Measurements from ENCODE around the gene DCX. TPM values are rescaled to one million over a fixed set of nuclear protein-coding genes. Genes with fewer than 3 reads are reported as not detected.

Gene DCX
- total RNA-seq, 5 donors from 2014 or later (not counting 1 experiment from before 2014, with no cell fraction given), result not detected

- CTCF ChIA-PET, result no interaction called here
- no peak overlapping the region for H3K27ac Mint-ChIP-seq
Observed at GRCh38 chrX:111435469-111435868, 23.5 kb upstream of the DCX start.

GRCh38 chrX:111431001-111431400 lies 19.0 kb upstream of the DCX start:
- POLR2A ChIA-PET, result no interaction called here
- no peak overlapping the region for H3K27ac Mint-ChIP-seq
- no peak overlapping the region for H3K27ac ChIP-seq (ENCODE audit: low read length)
- no peak for DNase-seq
- H3K9me3 Mint-ChIP-seq, result no peaks in the 10 kb centered on the region
- no peak overlapping the region for H3K4me3 ChIP-seq (ENCODE audit: control insufficient read depth in 1 of 2, extremely low read depth in 1 of 2, low read length in 1 of 2)
- H3K36me3 ChIP-seq (ENCODE audit: control insufficient read depth in 2 of 2, extremely low read depth in 1 of 2, insufficient read depth in 1 of 2, low read length in 1 of 2), result no peaks in the 10 kb centered on the region
- H3K27me3 Mint-ChIP-seq, result peaks cover 0 to 21% of the 10 kb centered on the region in 2 donors
- no peaks in the 10 kb centered on the region for H3K4me1 ChIP-seq (ENCODE audit: control insufficient read depth in 1 of 2, extremely low read depth in 1 of 2, insufficient read depth in 2 of 2, low read length in 2 of 2)
- H3K9me3 ChIP-seq, result no peaks in the 10 kb centered on the region
- CTCF ChIA-PET, result no interaction called here
- no peaks in the 10 kb centered on the region for H3K4me1 Mint-ChIP-seq
- no peak for ATAC-seq (replicated peaks in 1 of 4)
- H3K4me3 Mint-ChIP-seq, result no peak overlapping the region
- H3K27me3 ChIP-seq (replicated peaks in 1 of 2; ENCODE audit: control insufficient read depth in 2 of 2, extremely low read depth in 1 of 2, insufficient read depth in 2 of 2, low read length in 1 of 2), result no peaks in the 10 kb centered on the region
- no peaks in the 10 kb centered on the region for H3K36me3 Mint-ChIP-seq
- no CpG with 5 or more reads among the region's 2 CpGs for WGBS (ENCODE audit: insufficient coverage)

More at GRCh38 chrX:111435469-111435868, 23.5 kb upstream of the DCX start:
- H3K9me3 ChIP-seq, result no peaks in the 10 kb centered on the region
- WGBS (ENCODE audit: insufficient coverage), result no CpG with 5 or more reads among the region's 1 CpG
- Mint-ChIP-seq H3K27me3 (peaks cover 4 to 31% of the 10 kb centered on the region in 2 donors), H3K9me3 (no peaks in the 10 kb centered on the region), H3K4me3 (no peak overlapping the region), H3K4me1 (no peaks in the 10 kb centered on the region), H3K36me3 (no peaks in the 10 kb centered on the region)
- H3K4me3 ChIP-seq (ENCODE audit: control insufficient read depth in 1 of 2, extremely low read depth in 1 of 2, low read length in 1 of 2), result no peak overlapping the region
- no peaks in the 10 kb centered on the region for H3K27me3 ChIP-seq (replicated peaks in 1 of 2; ENCODE audit: control insufficient read depth in 2 of 2, extremely low read depth in 1 of 2, insufficient read depth in 2 of 2, low read length in 1 of 2)
- H3K27ac ChIP-seq (ENCODE audit: low read length), result no peak overlapping the region
- DNase-seq (no peak), ATAC-seq (replicated peaks in 1 of 4) (no peak)
- POLR2A ChIA-PET, result no interaction called here
- no peaks in the 10 kb centered on the region for H3K4me1 ChIP-seq (ENCODE audit: control insufficient read depth in 1 of 2, extremely low read depth in 1 of 2, insufficient read depth in 2 of 2, low read length in 2 of 2)
- H3K36me3 ChIP-seq (ENCODE audit: control insufficient read depth in 2 of 2, extremely low read depth in 1 of 2, insufficient read depth in 1 of 2, low read length in 1 of 2), result no peaks in the 10 kb centered on the region

GRCh38 chrX:111411557-111411956 lies 435 bp downstream of the DCX start:
- Histone ChIP-seq H3K36me3 (ENCODE audit: control insufficient read depth in 2 of 2, extremely low read depth in 1 of 2, insufficient read depth in 1 of 2, low read length in 1 of 2) (no peaks in the 10 kb centered on the region), H3K27ac (ENCODE audit: low read length) (no peak overlapping the region), H3K4me3 (ENCODE audit: control insufficient read depth in 1 of 2, extremely low read depth in 1 of 2, low read length in 1 of 2) (no peak overlapping the region), H3K9me3 (no peaks in the 10 kb centered on the region), H3K27me3 (replicated peaks in 1 of 2; ENCODE audit: control insufficient read depth in 2 of 2, extremely low read depth in 1 of 2, insufficient read depth in 2 of 2, low read length in 1 of 2) (peaks cover 2% of the 10 kb centered on the region in 2 experiments), H3K4me1 (ENCODE audit: control insufficient read depth in 1 of 2, extremely low read depth in 1 of 2, insufficient read depth in 2 of 2, low read length in 2 of 2) (no peaks in the 10 kb centered on the region)
- Mint-ChIP-seq H3K27ac (no peak overlapping the region), H3K27me3 (peaks cover 5 to 43% of the 10 kb centered on the region in 2 donors), H3K4me3 (no peak overlapping the region), H3K36me3 (no peaks in the 10 kb centered on the region), H3K4me1 (no peaks in the 10 kb centered on the region), H3K9me3 (no peaks in the 10 kb centered on the region)
- WGBS (ENCODE audit: insufficient coverage), result no CpG with 5 or more reads among the region's 2 CpGs
- DNase-seq (no peak), ATAC-seq (replicated peaks in 1 of 4) (no peak)
- ChIA-PET CTCF (no interaction called here), POLR2A (no interaction called here)

- no peaks in the 10 kb centered on the region for H3K36me3 Mint-ChIP-seq
- no peaks in the 10 kb centered on the region for H3K4me1 ChIP-seq (ENCODE audit: control insufficient read depth in 1 of 2, extremely low read depth in 1 of 2, insufficient read depth in 2 of 2, low read length in 2 of 2)
- H3K4me3 Mint-ChIP-seq, result no peak overlapping the region
- H3K9me3 Mint-ChIP-seq, result no peaks in the 10 kb centered on the region
- H3K27me3 Mint-ChIP-seq, result peaks cover 5 to 43% of the 10 kb centered on the region in 2 donors
- H3K27ac Mint-ChIP-seq, result no peak overlapping the region
- H3K27ac ChIP-seq (ENCODE audit: low read length), result no peak overlapping the region
- peaks cover 2% of the 10 kb centered on the region in 2 experiments for H3K27me3 ChIP-seq (replicated peaks in 1 of 2; ENCODE audit: control insufficient read depth in 2 of 2, extremely low read depth in 1 of 2, insufficient read depth in 2 of 2, low read length in 1 of 2)
- no CpG with 5 or more reads among the region's 2 CpGs for WGBS (ENCODE audit: insufficient coverage)
- no peak for ATAC-seq (replicated peaks in 1 of 4)
- no peaks in the 10 kb centered on the region for H3K9me3 ChIP-seq
- H3K36me3 ChIP-seq (ENCODE audit: control insufficient read depth in 2 of 2, extremely low read depth in 1 of 2, insufficient read depth in 1 of 2, low read length in 1 of 2), result no peaks in the 10 kb centered on the region
- ChIA-PET POLR2A (no interaction called here), CTCF (no interaction called here)
- no peaks in the 10 kb centered on the region for H3K4me1 Mint-ChIP-seq
- no peak overlapping the region for H3K4me3 ChIP-seq (ENCODE audit: control insufficient read depth in 1 of 2, extremely low read depth in 1 of 2, low read length in 1 of 2)
- no peak for DNase-seq
Observed at GRCh38 chrX:111410590-111411078, 1.4 kb downstream of the DCX start.

- Mint-ChIP-seq H3K36me3 (no peaks in the 10 kb centered on the region), H3K4me3 (no peak overlapping the region), H3K9me3 (no peaks in the 10 kb centered on the region), H3K27me3 (peaks cover 5 to 43% of the 10 kb centered on the region in 2 donors), H3K27ac (no peak overlapping the region), H3K4me1 (no peaks in the 10 kb centered on the region)
- no peak for ATAC-seq (replicated peaks in 1 of 4)
- POLR2A ChIA-PET, result no interaction called here
- peaks cover 2% of the 10 kb centered on the region in 2 experiments for H3K27me3 ChIP-seq (replicated peaks in 1 of 2; ENCODE audit: control insufficient read depth in 2 of 2, extremely low read depth in 1 of 2, insufficient read depth in 2 of 2, low read length in 1 of 2)
- no peaks in the 10 kb centered on the region for H3K36me3 ChIP-seq (ENCODE audit: control insufficient read depth in 2 of 2, extremely low read depth in 1 of 2, insufficient read depth in 1 of 2, low read length in 1 of 2)
- DNase-seq, result no peak
- no peaks in the 10 kb centered on the region for H3K9me3 ChIP-seq
- WGBS (ENCODE audit: insufficient coverage), result no CpG with 5 or more reads among the region's 3 CpGs
- no peak overlapping the region for H3K4me3 ChIP-seq (ENCODE audit: control insufficient read depth in 1 of 2, extremely low read depth in 1 of 2, low read length in 1 of 2)
- no peaks in the 10 kb centered on the region for H3K4me1 ChIP-seq (ENCODE audit: control insufficient read depth in 1 of 2, extremely low read depth in 1 of 2, insufficient read depth in 2 of 2, low read length in 2 of 2)
- H3K27ac ChIP-seq (ENCODE audit: low read length), result no peak overlapping the region
- CTCF ChIA-PET, result no interaction called here
Observed at GRCh38 chrX:111409326-111409725, 2.7 kb downstream of the DCX start.

GRCh38 chrX:111407948-111408347 lies 4.0 kb downstream of the DCX start:
- Mint-ChIP-seq H3K4me1 (no peaks in the 10 kb centered on the region), H3K27me3 (peaks cover 5 to 50% of the 10 kb centered on the region in 2 donors), H3K27ac (no peak overlapping the region), H3K9me3 (no peaks in the 10 kb centered on the region), H3K36me3 (no peaks in the 10 kb centered on the region), H3K4me3 (no peak overlapping the region)
- 40% methylated on average over 1 of the region's 3 CpGs for WGBS (ENCODE audit: insufficient coverage)
- no peak overlapping the region for H3K4me3 ChIP-seq (ENCODE audit: control insufficient read depth in 1 of 2, extremely low read depth in 1 of 2, low read length in 1 of 2)
- no peaks in the 10 kb centered on the region for H3K9me3 ChIP-seq
- no peak overlapping the region for H3K27ac ChIP-seq (ENCODE audit: low read length)
- DNase-seq (no peak), ATAC-seq (replicated peaks in 1 of 4) (no peak)
- H3K36me3 ChIP-seq (ENCODE audit: control insufficient read depth in 2 of 2, extremely low read depth in 1 of 2, insufficient read depth in 1 of 2, low read length in 1 of 2), result no peaks in the 10 kb centered on the region
- H3K4me1 ChIP-seq (ENCODE audit: control insufficient read depth in 1 of 2, extremely low read depth in 1 of 2, insufficient read depth in 2 of 2, low read length in 2 of 2), result no peaks in the 10 kb centered on the region
- ChIA-PET CTCF (no interaction called here), POLR2A (no interaction called here)
- peaks cover 2% of the 10 kb centered on the region in 2 experiments for H3K27me3 ChIP-seq (replicated peaks in 1 of 2; ENCODE audit: control insufficient read depth in 2 of 2, extremely low read depth in 1 of 2, insufficient read depth in 2 of 2, low read length in 1 of 2)

GRCh38 chrX:111402344-111402743 lies 9.6 kb downstream of the DCX start:
- no peak overlapping the region for H3K27ac ChIP-seq (ENCODE audit: low read length)
- peaks cover 0 to 31% of the 10 kb centered on the region in 2 donors for H3K27me3 Mint-ChIP-seq
- H3K9me3 ChIP-seq, result no peaks in the 10 kb centered on the region
- no peak for DNase-seq
- no peak overlapping the region for H3K4me3 Mint-ChIP-seq
- no peaks in the 10 kb centered on the region for H3K36me3 Mint-ChIP-seq
- H3K9me3 Mint-ChIP-seq, result no peaks in the 10 kb centered on the region
- CTCF ChIA-PET, result no interaction called here
- POLR2A ChIA-PET, result no interaction called here
- no peaks in the 10 kb centered on the region for H3K27me3 ChIP-seq (replicated peaks in 1 of 2; ENCODE audit: control insufficient read depth in 2 of 2, extremely low read depth in 1 of 2, insufficient read depth in 2 of 2, low read length in 1 of 2)
- H3K4me1 ChIP-seq (ENCODE audit: control insufficient read depth in 1 of 2, extremely low read depth in 1 of 2, insufficient read depth in 2 of 2, low read length in 2 of 2), result no peaks in the 10 kb centered on the region
- WGBS (ENCODE audit: insufficient coverage), result no CpG with 5 or more reads among the region's 2 CpGs
- no peaks in the 10 kb centered on the region for H3K36me3 ChIP-seq (ENCODE audit: control insufficient read depth in 2 of 2, extremely low read depth in 1 of 2, insufficient read depth in 1 of 2, low read length in 1 of 2)
- no peak overlapping the region for H3K4me3 ChIP-seq (ENCODE audit: control insufficient read depth in 1 of 2, extremely low read depth in 1 of 2, low read length in 1 of 2)
- no peak for ATAC-seq (replicated peaks in 1 of 4)
- no peak overlapping the region for H3K27ac Mint-ChIP-seq
- no peaks in the 10 kb centered on the region for H3K4me1 Mint-ChIP-seq

Measured in T-cell (primary cell).